ENCODE measurements around the gene STAB1. TPM values are rescaled to one million over a fixed set of nuclear protein-coding genes. Genes with fewer than 3 reads are reported as not detected.

STAB1 gene
- total and polyA plus RNA-seq, 2 donors = 73.5 to 91.8 TPM

GRCh38 chr3:52532838-52533622 lies 37.9 kb downstream of the STAB1 start:
- DNase-seq (ENCODE audit: extremely low spot score) = no peak
- 2% methylated on average over 78 of the region's 78 CpGs for WGBS
- H3K27ac ChIP-seq (ENCODE audit: low read depth) = no peak overlapping the region

GRCh38 chr3:52533623-52534280 lies 38.6 kb downstream of the STAB1 start, which contains the start of gene NT5DC2:
Gene NT5DC2, minus strand, starts transcription at chr3:52533857. Its CDS starts 120 bp downstream, at chr3:52533737.
- no peak for DNase-seq (ENCODE audit: extremely low spot score)
- peaks cover 3% of the 10 kb centered on the region for H3K4me1 ChIP-seq (ENCODE audit: insufficient read depth)
- H3K36me3 ChIP-seq (ENCODE audit: insufficient read depth) = no peaks in the 10 kb centered on the region
- peak within 1 kb of the TSS; percentile 78 for H3K27ac ChIP-seq (ENCODE audit: low read depth)
- WGBS = 1% methylated on average over 78 of the region's 91 CpGs
- H3K4me3 ChIP-seq (ENCODE audit: low read depth, low read length) = peak within 1 kb of the TSS; percentile 78

More at GRCh38 chr3:52532838-52533622, 37.9 kb downstream of the STAB1 start:
- peak overlapping the region; percentile 78 for H3K4me3 ChIP-seq (ENCODE audit: low read depth, low read length)
- H3K36me3 ChIP-seq (ENCODE audit: insufficient read depth) = no peaks in the 10 kb centered on the region
- H3K4me1 ChIP-seq (ENCODE audit: insufficient read depth) = no peaks in the 10 kb centered on the region

DNA sequence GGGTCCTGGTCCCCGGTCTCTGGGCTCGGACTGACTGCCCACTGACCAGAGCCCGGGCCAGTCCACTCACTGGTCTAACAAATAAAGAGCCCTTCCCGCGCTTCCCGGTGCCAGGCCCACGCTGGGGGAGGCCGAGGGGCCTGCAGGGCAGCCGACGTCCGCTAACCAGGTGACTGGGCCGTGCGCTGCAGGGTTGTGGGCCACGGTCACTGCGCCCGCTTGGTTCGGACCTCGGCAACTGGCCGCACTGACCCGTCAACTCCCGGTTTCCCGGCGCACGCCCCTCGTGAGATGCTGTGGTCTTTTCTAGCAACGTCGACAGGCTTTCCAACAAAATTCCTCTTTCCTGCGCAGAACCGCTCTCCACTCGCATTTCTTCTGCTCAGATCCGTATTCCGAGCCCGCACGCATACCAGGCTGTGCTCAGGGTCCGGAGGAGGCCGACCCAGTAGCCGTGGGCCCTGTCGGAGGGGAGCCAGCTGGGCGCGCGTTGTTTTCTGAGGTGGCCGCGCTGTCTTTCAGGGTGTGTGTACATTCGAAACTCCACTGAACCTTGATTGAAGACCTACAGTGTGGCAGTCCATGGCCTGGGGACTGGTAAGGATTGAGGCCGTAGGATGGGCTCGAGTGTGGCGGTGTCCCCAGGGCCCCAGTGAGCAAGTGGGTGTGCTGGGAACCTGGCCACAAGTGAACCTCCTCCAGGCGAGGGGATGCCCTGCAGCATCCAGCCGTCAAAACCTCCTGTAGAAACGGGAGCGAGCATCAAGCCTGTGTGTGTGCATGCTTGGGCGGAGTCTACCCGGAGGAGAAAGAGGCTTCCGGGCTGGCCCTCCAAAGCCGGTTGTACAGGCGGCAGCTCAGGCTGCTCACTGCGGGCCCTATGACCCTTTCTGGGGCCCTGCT lies 39.4 kb downstream of the STAB1 start:
- Histone ChIP-seq H3K4me1 (ENCODE audit: insufficient read depth) (peaks cover 3% of the 10 kb centered on the region), H3K36me3 (ENCODE audit: insufficient read depth) (no peaks in the 10 kb centered on the region), H3K27ac (ENCODE audit: low read depth) (peak overlapping the region; percentile 78), H3K4me3 (ENCODE audit: low read depth, low read length) (peak overlapping the region; percentile 78)
- no peak for DNase-seq (ENCODE audit: extremely low spot score)
- 26% methylated on average over 57 of the region's 57 CpGs for WGBS

GRCh38 chr3:52535411-52536111 lies 40.4 kb downstream of the STAB1 start:
- no peak overlapping the region for H3K4me3 ChIP-seq (ENCODE audit: low read depth, low read length)
- H3K36me3 ChIP-seq (ENCODE audit: insufficient read depth) = no peaks in the 10 kb centered on the region
- no peak for DNase-seq (ENCODE audit: extremely low spot score)
- no peak overlapping the region for H3K27ac ChIP-seq (ENCODE audit: low read depth)
- 88% methylated on average over 19 of the region's 19 CpGs for WGBS
- H3K4me1 ChIP-seq (ENCODE audit: insufficient read depth) = peaks cover 3% of the 10 kb centered on the region

DNA sequence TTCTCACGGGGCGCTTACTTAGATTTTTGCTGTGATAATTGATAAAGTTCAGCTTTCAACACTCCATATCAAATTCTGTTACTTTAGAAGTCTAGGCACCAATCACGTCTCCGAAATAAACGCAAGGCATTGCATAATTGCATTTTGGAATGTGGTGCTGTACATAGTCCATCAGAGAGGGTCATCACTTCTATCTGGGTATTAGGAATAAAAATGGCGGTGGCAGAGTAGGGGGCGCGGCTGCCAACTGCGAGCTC lies 40.9 kb downstream of the STAB1 start:
- DNase-seq (ENCODE audit: extremely low spot score) = no peak
- no peaks in the 10 kb centered on the region for H3K36me3 ChIP-seq (ENCODE audit: insufficient read depth)
- no peak overlapping the region for H3K27ac ChIP-seq (ENCODE audit: low read depth)
- H3K4me3 ChIP-seq (ENCODE audit: low read depth, low read length) = no peak overlapping the region
- H3K4me1 ChIP-seq (ENCODE audit: insufficient read depth) = peaks cover 3% of the 10 kb centered on the region
- WGBS = 11% methylated on average over 9 of the region's 9 CpGs

GRCh38 chr3:52536369-52537164 lies 41.4 kb downstream of the STAB1 start, which contains the start of gene UQCC5:
Gene UQCC5, plus strand, starts transcription at chr3:52536605. Its CDS starts 151 bp downstream, at chr3:52536756.
- Histone ChIP-seq H3K27ac (ENCODE audit: low read depth) (peak within 1 kb of the TSS; percentile 63), H3K36me3 (ENCODE audit: insufficient read depth) (no peaks in the 10 kb centered on the region), H3K4me1 (ENCODE audit: insufficient read depth) (peaks cover 3% of the 10 kb centered on the region), H3K4me3 (ENCODE audit: low read depth, low read length) (peak within 1 kb of the TSS; percentile 53)
- DNase-seq (ENCODE audit: extremely low spot score) = peak; percentile 92
- under 1% methylated on average over 65 of the region's 65 CpGs for WGBS

- 3% methylated on average over 6 of the region's 6 CpGs for WGBS
- no peak for DNase-seq (ENCODE audit: extremely low spot score)
- H3K4me1 ChIP-seq (ENCODE audit: insufficient read depth) = peaks cover 3% of the 10 kb centered on the region
Measured at GRCh38 chr3:52537165-52537620, 42.1 kb downstream of the STAB1 start.

GRCh38 chr3:52537726-52538421 lies 42.7 kb downstream of the STAB1 start:
- DNase-seq (ENCODE audit: extremely low spot score) = no peak
- Histone ChIP-seq H3K36me3 (ENCODE audit: insufficient read depth) (no peaks in the 10 kb centered on the region), H3K27ac (ENCODE audit: low read depth) (no peak overlapping the region), H3K4me1 (ENCODE audit: insufficient read depth) (peaks cover 3% of the 10 kb centered on the region), H3K4me3 (ENCODE audit: low read depth, low read length) (peak overlapping the region; percentile 53)
- 80% methylated on average over 7 of the region's 7 CpGs for WGBS

More at GRCh38 chr3:52537165-52537620, 42.1 kb downstream of the STAB1 start:
- H3K36me3 ChIP-seq (ENCODE audit: insufficient read depth) = no peaks in the 10 kb centered on the region
- H3K4me3 ChIP-seq (ENCODE audit: low read depth, low read length) = peak overlapping the region; percentile 53
- H3K27ac ChIP-seq (ENCODE audit: low read depth) = peak overlapping the region; percentile 63

DNA sequence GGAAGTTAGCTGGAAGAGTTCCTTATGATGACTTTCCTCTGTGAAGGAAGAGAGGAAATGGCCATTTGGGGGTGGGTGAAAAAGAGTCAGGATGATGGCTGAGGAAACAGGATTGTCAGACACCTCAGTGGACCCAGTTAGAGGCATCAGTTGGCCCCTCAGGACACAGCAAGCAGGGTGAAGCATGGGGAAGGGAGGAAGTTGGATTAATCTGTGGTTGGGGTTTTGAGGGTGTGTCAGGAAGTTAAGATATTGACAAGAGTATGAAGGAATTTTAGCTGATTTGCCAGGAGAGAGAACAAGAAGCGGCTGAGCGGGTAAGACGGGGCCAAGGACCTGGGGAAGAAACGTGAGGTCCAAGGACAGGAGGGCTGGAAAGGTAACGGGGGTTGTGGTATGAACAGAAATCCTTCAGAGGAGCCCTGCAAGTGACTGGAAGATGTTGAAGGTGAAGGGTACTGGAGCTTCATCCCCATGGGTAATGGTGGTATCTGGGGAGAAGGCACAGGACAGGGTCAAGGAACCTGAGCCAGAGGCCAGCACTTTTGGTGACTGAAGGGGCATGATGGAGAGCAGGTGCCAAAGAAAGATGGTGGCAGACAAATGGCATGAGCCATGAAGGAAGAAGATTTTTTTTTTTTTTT lies 44.0 kb downstream of the STAB1 start:
- Histone ChIP-seq H3K27ac (ENCODE audit: low read depth) (no peak overlapping the region), H3K4me3 (ENCODE audit: low read depth, low read length) (no peak overlapping the region), H3K36me3 (ENCODE audit: insufficient read depth) (no peaks in the 10 kb centered on the region), H3K4me1 (ENCODE audit: insufficient read depth) (peaks cover 3% of the 10 kb centered on the region)
- WGBS = 89% methylated on average over 5 of the region's 5 CpGs
- no peak for DNase-seq (ENCODE audit: extremely low spot score)

DNA sequence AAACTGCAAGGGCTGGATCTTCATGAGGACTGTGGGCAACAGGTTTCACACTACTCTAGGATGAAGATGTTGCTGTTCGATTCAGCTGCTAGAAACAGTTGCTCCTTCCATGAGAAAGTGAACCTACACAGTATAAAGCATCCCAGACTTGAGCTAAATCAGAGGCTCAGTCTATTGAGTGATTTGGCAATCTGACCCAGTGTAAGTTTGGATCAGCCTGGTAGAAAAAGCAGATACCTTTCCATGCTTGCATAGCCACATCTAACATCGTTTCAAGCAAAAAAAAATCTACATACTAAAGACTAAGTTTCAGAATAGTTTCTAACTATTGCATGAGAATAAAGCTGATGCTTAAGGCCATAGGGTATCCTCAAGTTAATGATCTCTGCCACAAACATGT lies 45.9 kb downstream of the STAB1 start:
- H3K27ac ChIP-seq (ENCODE audit: low read depth) = no peak overlapping the region
- H3K4me1 ChIP-seq (ENCODE audit: insufficient read depth) = peaks cover 3% of the 10 kb centered on the region
- H3K36me3 ChIP-seq (ENCODE audit: insufficient read depth) = no peaks in the 10 kb centered on the region
- H3K4me3 ChIP-seq (ENCODE audit: low read depth, low read length) = no peak overlapping the region
- no peak for DNase-seq (ENCODE audit: extremely low spot score)
- 89% methylated on average over 2 of the region's 2 CpGs for WGBS

- no peak for DNase-seq (ENCODE audit: extremely low spot score)
- Histone ChIP-seq H3K4me3 (ENCODE audit: low read depth, low read length) (no peak overlapping the region), H3K36me3 (ENCODE audit: insufficient read depth) (peaks cover 3% of the 10 kb centered on the region), H3K27ac (ENCODE audit: low read depth) (no peak overlapping the region), H3K4me1 (ENCODE audit: insufficient read depth) (no peaks in the 10 kb centered on the region)
- 86% methylated on average over 4 of the region's 4 CpGs for WGBS
Measured at GRCh38 chr3:52544937-52545336, 49.8 kb downstream of the STAB1 start.
